ENCODE results near the gene CMTM2.

The CMTM2 gene

DNA sequence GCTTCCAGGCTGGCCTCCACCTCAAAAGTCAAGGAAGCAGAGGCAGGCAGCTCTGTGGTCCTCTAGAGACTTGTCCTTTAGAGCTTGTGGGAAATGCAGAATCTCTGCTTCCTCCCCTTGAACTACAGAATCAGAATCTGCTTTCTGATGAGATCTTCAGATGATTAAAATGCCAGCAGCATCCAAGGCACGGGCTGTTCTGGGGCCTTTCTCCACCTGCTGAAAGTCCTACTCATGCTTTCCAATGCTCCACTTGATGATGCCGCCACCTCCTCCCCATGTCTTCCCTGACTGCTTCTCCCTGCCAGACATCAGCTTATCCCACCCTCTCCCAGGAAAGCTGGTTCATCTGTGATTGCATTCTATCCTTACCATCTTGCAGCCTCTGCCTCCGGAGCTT lies 58.5 kb downstream of the CMTM2 start:
- DNase-seq: no peak
